Liver (tissue), 9 donors: Measurements from ENCODE around the gene TCERG1L. TPM values are rescaled to one million over a fixed set of nuclear protein-coding genes. Genes with fewer than 3 reads are reported as not detected.

Experiments
- DNase-seq: peaks from one replicate; pipeline ENCODE4 v3.0.0-alpha.2; 2017; ENCODE audit warnings: low spot score
- H3K27ac ChIP-seq, 2 donors: one replicate each; pipeline ENCODE4 v1.7.0; 2013; ENCODE audit warnings: inconsistent platforms in 2 of 2, low read length in 2 of 2, control low read depth in 1 of 2, low read depth in 1 of 2, mild to moderate bottlenecking in 1 of 2
- H3K27me3 ChIP-seq, 4 donors: one replicate each; pipeline versions ENCODE4 v1.6.1 to v1.7.0; 2013; ENCODE audit warnings: low read length in 3 of 4, inconsistent platforms in 1 of 4, mild to moderate bottlenecking in 1 of 4, moderate library complexity in 1 of 4; ENCODE audit not compliant: control insufficient read depth in 4 of 4, insufficient read depth in 4 of 4
- H3K36me3 ChIP-seq, 4 donors: one replicate each; pipeline versions ENCODE4 v1.6.1 to v1.7.0; 2013; ENCODE audit warnings: low read length in 3 of 4, mild to moderate bottlenecking in 3 of 4, low read depth in 1 of 4, moderate library complexity in 1 of 4; ENCODE audit not compliant: control insufficient read depth in 4 of 4, insufficient read depth in 3 of 4
- H3K4me1 ChIP-seq, 4 donors: one replicate each; pipeline versions ENCODE4 v1.6.1 to v1.7.0; 2013; ENCODE audit warnings: low read length in 3 of 4, mild to moderate bottlenecking in 3 of 4, moderate library complexity in 1 of 4; ENCODE audit not compliant: control insufficient read depth in 4 of 4, insufficient read depth in 4 of 4
- H3K4me3 ChIP-seq, 3 donors: one replicate each; pipeline versions ENCODE4 v1.6.1 to v1.7.0; 2013; ENCODE audit warnings: low read length in 3 of 3, control low read depth in 1 of 3, low read depth in 1 of 3, mild to moderate bottlenecking in 1 of 3
- H3K9ac ChIP-seq, 2 donors: one replicate each; pipeline ENCODE4 v1.7.0; 2013; ENCODE audit warnings: low read length in 2 of 2, mild to moderate bottlenecking in 2 of 2, moderate library complexity in 2 of 2, control low read depth in 1 of 2, low read depth in 1 of 2
- H3K9me3 ChIP-seq, 4 donors: one replicate each; pipeline versions ENCODE4 v1.6.1 to v1.7.0; 2013; ENCODE audit warnings: low read length in 3 of 4; ENCODE audit not compliant: control insufficient read depth in 4 of 4
- FOXA1 ChIP-seq: IDR thresholded peaks from 2 replicates; pipeline ENCODE4 v1.6.1; 2016; ENCODE audit warnings: antibody characterized with exemption
- FOXA2 ChIP-seq: IDR thresholded peaks from 2 replicates; pipeline ENCODE4 v1.6.1; 2016; ENCODE audit warnings: antibody characterized with exemption
- GABPA ChIP-seq, 2 donors: IDR thresholded peaks in 1 of 2; conservative IDR thresholded peaks in 1 of 2; 2 replicates each; pipeline ENCODE4 v1.6.1; 2016; ENCODE audit warnings: antibody characterized with exemption in 2 of 2, mild to moderate bottlenecking in 1 of 2, moderate library complexity in 1 of 2
- HNF4A ChIP-seq, 2 donors: conservative IDR thresholded peaks; 2 replicates each; pipeline ENCODE4 v1.6.1; 2016; ENCODE audit warnings: antibody characterized with exemption in 2 of 2, mild to moderate bottlenecking in 2 of 2
- HNF4G ChIP-seq: IDR thresholded peaks from 2 replicates; pipeline ENCODE4 v1.6.1; 2016; ENCODE audit warnings: antibody characterized with exemption
- JUND ChIP-seq, 2 donors: IDR thresholded peaks; 2 replicates each; pipeline ENCODE4 v1.6.1; 2016; ENCODE audit warnings: antibody characterized with exemption in 2 of 2
- NR2F2 ChIP-seq: IDR thresholded peaks from 2 replicates; pipeline ENCODE4 v1.6.1; 2016; ENCODE audit warnings: antibody characterized with exemption
- REST ChIP-seq: IDR thresholded peaks from 2 replicates; pipeline ENCODE4 v1.6.1; 2016; ENCODE audit warnings: antibody characterized with exemption, mild to moderate bottlenecking
- RXRA ChIP-seq, 2 donors: IDR thresholded peaks; 2 replicates each; pipeline ENCODE4 v1.6.1; 2017 to 2018; ENCODE audit warnings: antibody characterized with exemption in 2 of 2, mild to moderate bottlenecking in 1 of 2
- SP1 ChIP-seq: IDR thresholded peaks from 2 replicates; pipeline ENCODE4 v1.6.1; 2018; ENCODE audit warnings: antibody characterized with exemption, mild to moderate bottlenecking
- YY1 ChIP-seq: IDR thresholded peaks from 2 replicates; pipeline ENCODE4 v1.6.1; 2016; ENCODE audit warnings: antibody characterized with exemption, mild to moderate bottlenecking
- WGBS: extraction: QIAGEN DNeasy Blood & Tissue Kit; methylation state at CpG from one replicate; pipeline ENCODE4 v1.1.7; 2013; 5-methylcytosine and 5-hydroxymethylcytosine counted together
- polyA plus RNA-seq, 2 donors: library from polyadenylated mRNA; stranded (reverse) in 1 of 2; unstranded in 1 of 2; fragments of 200-250 nt in 1 of 2; fragments of >200 nt in 1 of 2; fragmentation: Nextera tagmentation in 1 of 2; extraction: Ambion mirVana in 1 of 2; gene quantifications; one replicate each; pipeline versions ENCODE4 v1.2.1 to v1.2.3, GENCODE V29; 2013 to 2015
- total RNA-seq, 2 donors: library from RNA; depleted of rRNA; stranded (reverse); fragments of >200 nt; gene quantifications; one replicate each; pipeline ENCODE4 v1.2.3, GENCODE V29; 2014
- TF ChIP-seq, protein P1 (sequence below): IDR thresholded peaks from 2 replicates; pipeline ENCODE4 v1.6.1; 2016; ENCODE audit warnings: antibody characterized with exemption
- TF ChIP-seq, protein P2 (sequence below): fragments of 150-350 bp; IDR thresholded peaks from 2 replicates; pipeline ENCODE4 v1.5.1; 2017; ENCODE audit warnings: improper control_type of control experiment, low read depth, low read length; ENCODE audit not compliant: missing input control
- TF ChIP-seq, protein P3 (sequence below): IDR thresholded peaks from 2 replicates; pipeline ENCODE4 v1.6.1; 2016; ENCODE audit warnings: antibody characterized with exemption
- TF ChIP-seq, protein P4 (sequence below): IDR thresholded peaks from 2 replicates; pipeline ENCODE4 v1.6.1; 2016; ENCODE audit warnings: antibody characterized with exemption
- donor health status: healthy.
- donor health status: healthy.
- donor health status: healthy.
- donor health status: healthy.
- donor health status: healthy.

Gene TCERG1L
- total and polyA plus RNA-seq, 4 donors = not detected

GRCh38 chr10:131279516-131279915 is 32.0 kb downstream of the TCERG1L start (continued):
- TF ChIP-seq REST = no peak

DNA sequence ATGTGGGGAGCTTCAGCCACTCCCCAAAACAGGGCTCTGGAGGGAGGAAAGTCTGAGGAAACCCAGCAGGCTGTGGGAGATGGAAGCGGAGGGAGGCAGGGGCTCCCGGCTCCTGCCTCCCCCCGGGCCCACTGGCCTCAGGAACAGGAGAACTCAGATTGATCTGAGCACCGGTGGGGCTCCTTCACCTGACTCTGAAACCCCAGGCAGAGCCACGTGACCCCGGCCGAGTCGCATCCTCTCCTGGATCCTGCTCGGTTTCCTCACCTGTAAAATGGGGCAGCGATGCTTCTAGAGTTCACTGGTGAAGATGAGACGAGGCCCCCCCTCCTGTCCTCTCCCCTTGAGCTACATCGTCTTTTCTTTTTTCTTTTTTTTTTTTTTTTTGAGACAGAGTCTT is 33.6 kb downstream of the TCERG1L start:
- H3K9me3 ChIP-seq = no peaks in the 10 kb centered on the region
- 80% methylated on average over 12 of the region's 12 CpGs for WGBS
- H3K27me3 ChIP-seq = peaks cover 0 to 8% (median under 1%) of the 10 kb centered on the region in 4 donors
- H3K27ac ChIP-seq = no peak overlapping the region
- H3K36me3 ChIP-seq = no peaks in the 10 kb centered on the region
- no peak for DNase-seq
- H3K4me1 ChIP-seq = no peaks in the 10 kb centered on the region
- H3K4me3 ChIP-seq = no peak overlapping the region
- no peak overlapping the region for H3K9ac ChIP-seq
- TF ChIP-seq SP1 (no peak), YY1 (no peak), FOXA1 (no peak), RXRA (IDR thresholded peaks at IDR 0.05) (no peak), JUND (IDR thresholded peaks at IDR 0.05) (no peak), REST (no peak), FOXA2 (no peak), HNF4A (conservative IDR thresholded peaks at IDR 0.05) (no peak), GABPA (IDR thresholded peaks at IDR 0.05 in 1 of 2, conservative IDR thresholded peaks at IDR 0.05 in 1 of 2) (no peak), HNF4G (no peak), NR2F2 (no peak)
- TF ChIP-seq, protein P1, sequence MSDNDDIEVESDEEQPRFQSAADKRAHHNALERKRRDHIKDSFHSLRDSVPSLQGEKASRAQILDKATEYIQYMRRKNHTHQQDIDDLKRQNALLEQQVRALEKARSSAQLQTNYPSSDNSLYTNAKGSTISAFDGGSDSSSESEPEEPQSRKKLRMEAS = no peak
- TF ChIP-seq, protein P2, sequence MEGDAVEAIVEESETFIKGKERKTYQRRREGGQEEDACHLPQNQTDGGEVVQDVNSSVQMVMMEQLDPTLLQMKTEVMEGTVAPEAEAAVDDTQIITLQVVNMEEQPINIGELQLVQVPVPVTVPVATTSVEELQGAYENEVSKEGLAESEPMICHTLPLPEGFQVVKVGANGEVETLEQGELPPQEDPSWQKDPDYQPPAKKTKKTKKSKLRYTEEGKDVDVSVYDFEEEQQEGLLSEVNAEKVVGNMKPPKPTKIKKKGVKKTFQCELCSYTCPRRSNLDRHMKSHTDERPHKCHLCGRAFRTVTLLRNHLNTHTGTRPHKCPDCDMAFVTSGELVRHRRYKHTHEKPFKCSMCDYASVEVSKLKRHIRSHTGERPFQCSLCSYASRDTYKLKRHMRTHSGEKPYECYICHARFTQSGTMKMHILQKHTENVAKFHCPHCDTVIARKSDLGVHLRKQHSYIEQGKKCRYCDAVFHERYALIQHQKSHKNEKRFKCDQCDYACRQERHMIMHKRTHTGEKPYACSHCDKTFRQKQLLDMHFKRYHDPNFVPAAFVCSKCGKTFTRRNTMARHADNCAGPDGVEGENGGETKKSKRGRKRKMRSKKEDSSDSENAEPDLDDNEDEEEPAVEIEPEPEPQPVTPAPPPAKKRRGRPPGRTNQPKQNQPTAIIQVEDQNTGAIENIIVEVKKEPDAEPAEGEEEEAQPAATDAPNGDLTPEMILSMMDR = no peak
- TF ChIP-seq, protein P3, sequence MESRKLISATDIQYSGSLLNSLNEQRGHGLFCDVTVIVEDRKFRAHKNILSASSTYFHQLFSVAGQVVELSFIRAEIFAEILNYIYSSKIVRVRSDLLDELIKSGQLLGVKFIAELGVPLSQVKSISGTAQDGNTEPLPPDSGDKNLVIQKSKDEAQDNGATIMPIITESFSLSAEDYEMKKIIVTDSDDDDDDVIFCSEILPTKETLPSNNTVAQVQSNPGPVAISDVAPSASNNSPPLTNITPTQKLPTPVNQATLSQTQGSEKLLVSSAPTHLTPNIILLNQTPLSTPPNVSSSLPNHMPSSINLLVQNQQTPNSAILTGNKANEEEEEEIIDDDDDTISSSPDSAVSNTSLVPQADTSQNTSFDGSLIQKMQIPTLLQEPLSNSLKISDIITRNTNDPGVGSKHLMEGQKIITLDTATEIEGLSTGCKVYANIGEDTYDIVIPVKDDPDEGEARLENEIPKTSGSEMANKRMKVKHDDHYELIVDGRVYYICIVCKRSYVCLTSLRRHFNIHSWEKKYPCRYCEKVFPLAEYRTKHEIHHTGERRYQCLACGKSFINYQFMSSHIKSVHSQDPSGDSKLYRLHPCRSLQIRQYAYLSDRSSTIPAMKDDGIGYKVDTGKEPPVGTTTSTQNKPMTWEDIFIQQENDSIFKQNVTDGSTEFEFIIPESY = no peak
- TF ChIP-seq, protein P4, sequence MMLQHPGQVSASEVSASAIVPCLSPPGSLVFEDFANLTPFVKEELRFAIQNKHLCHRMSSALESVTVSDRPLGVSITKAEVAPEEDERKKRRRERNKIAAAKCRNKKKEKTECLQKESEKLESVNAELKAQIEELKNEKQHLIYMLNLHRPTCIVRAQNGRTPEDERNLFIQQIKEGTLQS = no peak
